GM12875 (cell line): Measurements from ENCODE around the gene OR6Q1.

Experiments used
- H3K4me3 ChIP-seq: one replicate; pipeline ENCODE4 v1.5.1; 2011; ENCODE audit warnings: low read depth, low read length, control low read depth
- TF ChIP-seq, protein P1 (sequence below): IDR thresholded peaks from 2 replicates; pipeline ENCODE4 v1.5.1; 2011; ENCODE audit warnings: low read depth, mild to moderate bottlenecking, control low read depth, inconsistent platforms, low read length, moderate library complexity, borderline replicate concordance; ENCODE audit not compliant: insufficient read depth

The OR6Q1 gene

DNA sequence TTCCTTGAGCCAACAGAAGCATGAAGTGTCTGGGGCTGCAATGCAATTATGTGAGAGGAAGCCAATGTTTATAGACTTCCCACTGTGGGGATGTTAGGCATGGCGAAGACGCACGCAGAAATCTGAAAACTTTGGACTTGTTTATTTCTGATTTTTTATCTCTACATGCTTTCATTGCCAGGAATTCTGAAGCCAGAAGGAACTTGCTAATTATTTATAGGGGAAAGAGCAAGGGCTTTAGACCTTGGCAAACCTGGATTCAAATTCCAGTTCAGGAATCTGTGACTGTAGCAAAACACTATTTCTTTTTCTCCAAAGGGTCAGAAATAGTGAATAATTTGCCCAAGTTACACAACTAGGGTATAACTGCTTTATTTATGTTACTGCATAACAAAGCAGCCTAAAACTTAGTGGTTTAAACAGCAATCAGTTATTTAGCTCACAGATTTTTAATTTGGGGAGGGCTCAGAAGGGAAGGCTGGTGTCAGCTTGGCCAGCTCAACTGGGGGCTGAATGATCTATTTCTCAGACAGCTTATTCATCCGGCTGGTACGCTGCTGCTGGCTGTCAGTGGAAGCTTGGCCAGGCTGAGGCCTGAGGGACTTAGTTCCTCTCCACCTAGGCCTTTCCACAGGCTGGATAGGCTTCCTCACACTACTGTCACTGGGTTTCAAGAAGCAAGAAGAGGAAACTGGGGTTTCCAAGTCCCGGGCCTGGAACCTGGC, 1.9 kb upstream of the OR6Q1 start:
- no peak overlapping the region for H3K4me3 ChIP-seq
- TF ChIP-seq, protein P1, sequence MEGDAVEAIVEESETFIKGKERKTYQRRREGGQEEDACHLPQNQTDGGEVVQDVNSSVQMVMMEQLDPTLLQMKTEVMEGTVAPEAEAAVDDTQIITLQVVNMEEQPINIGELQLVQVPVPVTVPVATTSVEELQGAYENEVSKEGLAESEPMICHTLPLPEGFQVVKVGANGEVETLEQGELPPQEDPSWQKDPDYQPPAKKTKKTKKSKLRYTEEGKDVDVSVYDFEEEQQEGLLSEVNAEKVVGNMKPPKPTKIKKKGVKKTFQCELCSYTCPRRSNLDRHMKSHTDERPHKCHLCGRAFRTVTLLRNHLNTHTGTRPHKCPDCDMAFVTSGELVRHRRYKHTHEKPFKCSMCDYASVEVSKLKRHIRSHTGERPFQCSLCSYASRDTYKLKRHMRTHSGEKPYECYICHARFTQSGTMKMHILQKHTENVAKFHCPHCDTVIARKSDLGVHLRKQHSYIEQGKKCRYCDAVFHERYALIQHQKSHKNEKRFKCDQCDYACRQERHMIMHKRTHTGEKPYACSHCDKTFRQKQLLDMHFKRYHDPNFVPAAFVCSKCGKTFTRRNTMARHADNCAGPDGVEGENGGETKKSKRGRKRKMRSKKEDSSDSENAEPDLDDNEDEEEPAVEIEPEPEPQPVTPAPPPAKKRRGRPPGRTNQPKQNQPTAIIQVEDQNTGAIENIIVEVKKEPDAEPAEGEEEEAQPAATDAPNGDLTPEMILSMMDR = no peak

DNA sequence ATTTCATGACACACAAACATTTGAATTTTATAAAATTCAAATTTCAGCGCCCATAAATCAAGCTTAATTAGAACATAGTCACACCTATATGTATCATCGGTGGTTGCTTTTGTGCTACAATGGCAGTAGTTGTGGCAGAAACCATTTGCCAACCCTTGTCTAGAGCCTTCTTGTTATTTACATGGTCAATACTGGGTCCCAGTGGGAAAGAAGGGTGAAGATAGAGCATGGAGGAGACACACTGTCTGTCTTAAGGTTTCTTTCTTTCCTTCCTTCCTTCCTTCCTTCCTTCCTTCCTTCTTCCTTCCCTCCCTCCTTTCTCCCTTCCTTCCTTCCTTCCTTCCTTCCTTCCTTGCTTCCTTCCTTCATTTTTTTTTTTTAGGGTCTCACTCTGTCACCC, 3.7 kb downstream of the OR6Q1 start:
- no peak overlapping the region for H3K4me3 ChIP-seq
- TF ChIP-seq, protein P1 = no peak

DNA sequence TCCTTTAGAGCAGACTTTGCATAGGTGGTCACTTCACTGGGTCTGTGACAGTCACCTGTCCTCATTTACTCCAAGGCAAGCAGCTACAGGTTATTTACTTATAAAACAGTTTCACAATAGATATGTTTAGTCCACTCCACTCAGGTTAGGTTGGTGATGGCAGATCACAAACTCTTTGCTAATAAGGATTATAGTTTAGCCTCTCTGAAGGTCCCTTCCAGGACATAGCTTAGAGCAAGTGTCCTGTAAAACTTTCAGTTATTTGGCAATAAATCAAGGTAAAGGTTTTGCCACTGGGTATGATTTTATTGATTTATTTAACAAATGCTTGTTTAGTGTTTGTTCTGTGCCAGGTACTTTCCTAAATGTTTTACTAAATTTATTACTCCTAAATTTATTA, 8.8 kb downstream of the OR6Q1 start:
- TF ChIP-seq, protein P1 = no peak

DNA sequence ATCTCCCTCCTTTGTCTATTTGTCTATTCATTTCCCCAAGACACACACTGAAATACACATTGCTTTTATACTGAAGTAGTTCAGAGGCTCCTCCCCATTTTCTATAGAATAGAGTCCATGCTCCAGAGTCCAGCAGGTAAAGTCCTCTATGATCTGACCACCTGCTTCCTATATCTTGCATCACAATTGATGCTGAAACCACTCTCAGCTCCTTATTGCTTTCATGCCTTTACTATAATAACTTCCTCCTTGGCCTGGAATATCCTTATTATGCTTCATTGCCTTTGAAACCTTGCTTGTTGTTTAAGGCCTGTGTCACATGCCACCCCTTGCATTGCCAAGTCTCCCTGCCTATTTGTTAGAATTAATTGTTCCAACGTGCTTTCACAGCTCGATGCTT, 12.6 kb downstream of the OR6Q1 start:
- TF ChIP-seq, protein P1 = no peak
- H3K4me3 ChIP-seq = no peak overlapping the region

More for the DNA sequence above, 8.8 kb downstream of the OR6Q1 start:
- H3K4me3 ChIP-seq = no peak overlapping the region

DNA sequence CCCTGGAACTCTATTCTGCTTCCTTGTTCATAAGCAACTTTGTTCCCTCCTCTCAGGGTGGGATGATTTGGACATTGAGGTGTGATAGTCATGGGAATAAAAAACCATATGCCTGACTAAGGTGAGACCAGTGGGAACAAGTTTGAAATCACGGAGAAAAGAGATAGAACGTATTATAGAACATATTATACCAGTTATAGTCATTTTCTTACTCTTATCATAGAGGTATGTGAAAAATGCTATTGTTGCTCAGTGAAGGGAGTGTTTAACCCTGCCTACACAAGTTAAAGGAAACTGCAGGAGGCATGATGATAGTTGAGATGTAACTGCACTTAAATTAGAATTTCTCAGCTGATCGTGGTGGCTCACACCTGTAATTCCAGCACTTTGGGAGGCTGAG, 15.5 kb downstream of the OR6Q1 start:
- no peak overlapping the region for H3K4me3 ChIP-seq
- TF ChIP-seq, protein P1 = no peak

DNA sequence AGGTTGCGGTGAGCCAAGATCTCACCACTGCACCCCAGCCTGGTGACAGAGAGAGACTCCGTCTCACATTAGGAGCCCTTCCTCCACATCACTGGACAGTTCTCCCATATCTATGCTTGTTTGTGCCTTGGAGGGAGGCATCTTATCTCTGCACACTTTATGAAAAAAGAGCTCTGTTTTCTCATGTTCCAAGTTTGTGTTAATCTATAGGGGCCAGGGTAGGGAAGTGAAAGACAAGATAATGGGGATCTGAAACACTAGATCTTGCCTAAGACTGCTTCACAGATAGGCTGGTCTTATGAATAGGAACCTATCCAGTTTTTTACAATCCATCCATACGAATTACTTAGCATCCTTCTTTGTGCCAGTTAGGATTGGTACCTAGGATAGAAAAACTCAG, 17.1 kb downstream of the OR6Q1 start:
- TF ChIP-seq, protein P1 = no peak

DNA sequence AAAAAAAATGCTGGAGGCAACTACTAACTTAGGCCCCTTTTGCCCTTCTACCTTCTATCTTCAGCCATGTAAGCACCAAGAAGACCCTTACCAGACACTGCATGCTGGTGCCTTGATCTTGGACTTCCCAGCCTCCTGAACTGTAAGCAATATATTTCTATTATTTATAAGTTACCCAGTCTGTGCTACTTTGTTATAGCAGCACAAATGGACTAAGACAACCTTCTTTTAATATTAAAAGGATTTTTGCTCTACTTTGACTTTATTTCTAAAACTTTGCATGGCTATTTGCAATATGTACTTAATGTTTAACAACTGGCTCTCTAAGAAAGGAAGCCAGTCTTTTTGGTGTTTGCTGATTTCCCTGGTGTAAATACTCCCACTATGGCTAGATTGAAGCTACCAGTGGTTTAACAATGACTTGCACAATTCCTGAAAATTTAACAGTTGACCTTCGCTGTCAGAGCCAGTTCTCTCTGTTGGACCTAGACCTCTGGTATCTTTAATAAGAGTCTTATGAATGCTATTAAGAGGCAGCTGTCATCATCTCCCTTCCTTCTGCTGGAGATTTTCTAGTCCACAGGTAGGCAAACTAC, 25.2 kb downstream of the OR6Q1 start:
- no peak overlapping the region for H3K4me3 ChIP-seq
- TF ChIP-seq, protein P1 = no peak

More for the DNA sequence above, 17.1 kb downstream of the OR6Q1 start:
- H3K4me3 ChIP-seq = no peak overlapping the region
